GM19397 (cell line): ENCODE results near the gene HTR6.
A peak's percentile ranks its signal among the peaks of the same experiment; 100 is the strongest.

ENCODE experiments used
- ATAC-seq: cut with Tn5 transposase; IDR thresholded peaks from one replicate; pipeline ENCODE4 v1.9.1; 2021; ENCODE audit warnings: mild to moderate bottlenecking, moderate library complexity; ENCODE audit not compliant: unreplicated experiment

The HTR6 gene

GRCh38 chr1:19687414-19687813 is 22.7 kb downstream of the HTR6 start:
- ATAC-seq, result no peak

DNA sequence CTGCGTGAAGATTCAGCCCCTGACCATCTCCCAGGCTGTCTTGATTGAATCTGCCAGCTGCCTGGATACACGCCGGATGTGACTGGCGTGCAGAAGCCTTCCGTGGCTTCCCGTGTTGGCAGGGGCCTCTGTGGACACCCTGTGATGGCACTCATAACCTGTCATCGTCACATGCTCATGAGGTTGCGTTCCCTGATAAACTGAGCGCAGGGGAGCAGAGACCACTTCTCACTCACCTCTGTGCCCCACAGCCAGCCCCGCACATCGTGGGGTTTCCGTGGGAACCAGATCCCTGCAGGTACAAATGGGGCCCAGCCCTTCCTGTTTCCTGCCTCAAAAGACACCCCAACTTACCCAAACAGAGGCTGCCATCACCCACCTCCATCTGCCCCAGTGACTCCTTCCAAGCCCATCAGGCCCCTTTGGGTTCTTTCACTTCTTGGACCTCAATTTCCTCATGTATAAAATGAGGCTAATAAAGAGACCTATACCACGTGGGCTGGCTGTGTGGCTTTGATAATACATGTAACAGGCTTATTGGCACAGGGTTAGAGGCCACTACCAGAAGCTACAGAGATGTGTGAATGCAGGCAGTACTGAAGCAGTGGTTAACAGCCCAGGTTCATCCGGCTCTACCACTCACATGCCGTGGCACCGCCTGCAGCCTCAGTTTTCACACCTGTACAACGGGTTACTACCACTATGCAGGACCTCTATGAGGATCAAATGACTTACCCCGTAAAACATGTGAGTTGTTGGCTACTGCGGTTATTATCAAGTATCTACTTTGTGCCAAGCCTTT is 23.6 kb downstream of the HTR6 start:
- ATAC-seq, result no peak

DNA sequence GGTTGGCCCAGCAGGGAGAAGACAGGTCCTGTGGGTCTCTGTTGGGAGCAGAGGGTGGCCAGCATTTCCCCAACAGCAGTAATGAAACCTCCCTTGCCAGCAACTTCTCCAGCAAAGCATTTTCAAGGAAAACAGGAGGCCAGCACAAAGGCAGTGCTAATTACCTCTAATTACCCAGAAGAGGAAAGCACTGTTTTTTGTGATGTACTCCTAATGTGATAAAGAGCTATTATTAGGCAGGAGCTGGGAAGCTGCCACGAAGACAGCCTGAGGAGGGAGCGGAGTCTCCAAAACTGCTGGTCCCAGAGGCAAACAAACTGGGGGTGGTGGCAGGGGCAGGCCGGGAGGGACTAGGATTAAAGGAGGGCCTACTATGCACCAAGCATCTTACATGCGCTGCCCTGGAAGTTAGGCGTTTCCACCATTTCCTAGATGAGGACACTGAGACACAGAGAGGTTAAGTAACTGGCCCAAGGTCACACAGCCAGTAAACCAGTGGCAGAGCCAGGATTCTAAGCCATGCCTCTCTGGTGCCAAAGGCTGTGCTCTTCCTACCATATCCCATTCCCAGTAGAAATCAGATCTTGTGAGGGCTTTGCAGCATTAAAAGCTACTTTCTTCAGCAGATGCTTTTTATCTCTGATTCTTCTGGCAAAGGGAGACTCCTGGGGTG is 24.5 kb downstream of the HTR6 start:
- no peak for ATAC-seq

- ATAC-seq, result no peak
Observed at GRCh38 chr1:19689856-19690255, 25.2 kb downstream of the HTR6 start.

DNA sequence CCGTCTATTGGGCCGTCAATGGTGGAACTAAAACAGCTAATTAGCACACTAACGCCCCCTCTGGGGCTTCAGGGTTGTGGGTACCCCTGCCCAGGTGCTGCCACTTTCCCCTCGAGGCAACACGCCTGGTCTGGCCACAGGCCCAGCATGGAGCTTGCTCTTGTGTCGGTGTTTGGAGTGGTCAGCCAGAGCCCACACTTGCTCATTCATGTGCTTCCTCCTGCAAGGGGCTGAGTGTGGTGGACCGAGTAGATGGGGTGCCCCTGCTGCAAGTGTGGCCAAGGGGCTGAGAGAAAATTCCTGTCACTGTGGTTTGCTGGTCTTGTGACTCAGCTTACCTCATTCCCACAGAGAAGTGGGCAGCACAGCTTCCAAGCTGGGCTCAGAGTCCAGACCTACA is 25.7 kb downstream of the HTR6 start:
- ATAC-seq, result no peak

DNA sequence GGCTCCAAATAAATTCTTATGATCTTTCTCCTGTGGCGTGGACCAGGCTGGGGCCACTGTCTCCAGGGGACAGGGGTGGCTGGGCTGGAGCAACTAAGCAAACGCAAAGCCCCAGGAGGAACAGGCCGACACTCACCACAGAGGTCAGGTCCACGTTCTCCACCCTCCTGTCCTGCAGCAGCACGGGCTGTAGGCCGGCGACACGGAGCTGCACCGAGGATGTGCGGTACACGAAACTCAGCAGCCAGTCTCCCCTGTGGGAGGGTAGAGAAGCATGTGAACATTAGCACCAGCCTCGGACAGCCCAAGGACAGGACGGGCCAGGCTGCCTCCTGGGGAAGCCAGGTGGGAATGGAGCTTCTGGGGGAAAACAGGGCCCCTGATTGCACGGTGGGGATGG is 29.6 kb downstream of the HTR6 start:
- no peak for ATAC-seq

GRCh38 chr1:19695772-19696171 is 31.1 kb downstream of the HTR6 start:
- no peak for ATAC-seq

- no peak for ATAC-seq
Observed at GRCh38 chr1:19696820-19697219, 32.1 kb downstream of the HTR6 start.

- ATAC-seq, result no peak
Observed at GRCh38 chr1:19698181-19698580, 33.5 kb downstream of the HTR6 start.

DNA sequence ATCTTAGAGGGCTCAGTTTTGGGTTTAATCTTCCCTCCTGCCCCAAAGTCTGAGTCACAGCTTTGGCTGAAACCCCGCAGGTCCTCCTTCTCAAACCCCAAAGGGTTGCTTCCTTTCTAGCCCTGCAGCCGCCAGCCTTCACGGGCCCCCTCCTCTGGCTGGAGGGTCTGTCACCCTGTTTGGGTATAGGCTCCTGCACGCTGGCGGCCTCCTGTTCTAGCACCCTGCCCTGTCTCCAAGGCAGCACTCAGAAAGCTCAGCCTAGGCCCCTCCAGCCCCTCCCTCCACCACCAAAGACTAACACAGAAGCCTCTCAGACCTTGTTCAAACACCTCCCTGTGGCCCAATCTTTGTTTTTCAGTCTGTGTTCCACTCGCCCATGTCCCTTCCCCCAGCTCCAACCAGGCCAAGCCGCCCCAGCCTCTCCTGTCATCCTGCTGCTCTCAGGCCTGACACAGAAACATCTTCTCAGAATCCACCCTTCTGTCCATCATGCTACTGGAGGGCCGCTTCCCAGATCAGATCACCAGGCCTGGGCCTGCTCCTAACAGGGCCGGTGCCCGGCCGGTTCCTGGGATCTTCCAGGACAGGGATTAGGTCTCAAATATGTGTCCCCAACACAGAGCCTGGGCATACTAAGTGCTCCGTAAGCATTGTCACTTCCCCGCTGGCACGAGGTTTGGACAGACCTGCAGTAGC is 35.6 kb downstream of the HTR6 start:
- ATAC-seq, result no peak

DNA sequence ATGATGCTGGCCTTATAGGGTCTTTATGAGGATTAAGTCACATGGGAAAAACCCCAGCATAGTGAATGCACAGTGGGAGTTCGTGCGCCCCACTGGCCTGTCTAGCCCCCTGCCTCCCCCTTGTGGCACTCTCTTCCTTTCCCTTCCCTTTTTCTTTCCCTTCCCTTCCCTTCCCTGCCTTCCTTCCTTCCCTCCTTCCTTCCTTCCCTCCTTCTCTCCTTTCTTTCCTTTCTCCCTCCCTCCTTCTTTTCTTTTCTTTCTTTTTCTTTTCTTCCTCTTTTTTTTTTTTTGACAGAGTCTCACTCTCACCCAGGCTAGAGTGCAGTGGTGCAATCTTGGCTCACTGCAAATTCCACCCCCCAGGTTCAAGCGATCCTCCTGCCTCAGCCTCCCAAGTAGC is 38.6 kb downstream of the HTR6 start:
- no peak for ATAC-seq

GRCh38 chr1:19704247-19705113 is 39.8 kb downstream of the HTR6 start:
- no peak for ATAC-seq

DNA sequence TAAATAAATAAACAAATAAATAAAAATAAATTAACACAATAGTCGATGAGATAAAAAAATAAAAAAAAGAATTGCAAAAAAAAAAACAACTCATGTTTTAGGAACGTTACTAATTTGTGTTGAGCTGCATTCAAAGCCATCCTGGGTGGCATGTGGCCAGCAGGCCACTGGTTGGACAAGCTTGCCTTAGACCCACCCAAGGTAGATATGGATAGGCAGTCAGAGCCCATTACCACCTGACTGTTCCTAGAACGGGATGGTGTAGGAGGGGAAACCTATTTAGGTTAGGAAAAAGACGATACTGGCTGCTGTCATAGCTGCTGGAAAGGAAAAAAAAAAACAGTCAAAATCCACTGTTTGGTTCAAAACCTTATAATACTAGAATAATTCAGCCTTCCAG is 40.8 kb downstream of the HTR6 start:
- ATAC-seq, result no peak

DNA sequence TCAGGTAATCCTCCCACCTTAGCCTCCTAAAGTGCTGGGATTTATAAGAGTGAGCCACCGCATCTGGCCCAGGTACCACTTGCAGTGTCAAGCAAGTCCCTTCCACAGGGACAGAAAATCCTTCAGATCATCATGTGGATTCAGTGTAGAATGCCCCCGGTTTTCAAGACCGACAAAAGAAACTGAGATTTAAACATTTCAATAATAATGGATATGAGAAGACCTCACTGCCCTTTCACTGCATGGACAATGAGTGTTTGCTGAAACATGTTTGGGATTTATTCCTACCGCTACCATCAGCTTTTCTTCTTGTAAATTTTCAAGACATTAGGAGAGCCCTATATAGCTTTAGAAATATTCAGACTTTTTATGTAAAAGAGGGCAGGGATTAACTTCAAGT is 41.5 kb downstream of the HTR6 start:
- no peak for ATAC-seq

GRCh38 chr1:19708567-19709110 is 44.0 kb downstream of the HTR6 start:
- no peak for ATAC-seq

GRCh38 chr1:19709260-19709793 is 44.7 kb downstream of the HTR6 start:
- no peak for ATAC-seq

GRCh38 chr1:19710825-19711611 is 46.3 kb downstream of the HTR6 start:
- peak; percentile 49 for ATAC-seq

DNA sequence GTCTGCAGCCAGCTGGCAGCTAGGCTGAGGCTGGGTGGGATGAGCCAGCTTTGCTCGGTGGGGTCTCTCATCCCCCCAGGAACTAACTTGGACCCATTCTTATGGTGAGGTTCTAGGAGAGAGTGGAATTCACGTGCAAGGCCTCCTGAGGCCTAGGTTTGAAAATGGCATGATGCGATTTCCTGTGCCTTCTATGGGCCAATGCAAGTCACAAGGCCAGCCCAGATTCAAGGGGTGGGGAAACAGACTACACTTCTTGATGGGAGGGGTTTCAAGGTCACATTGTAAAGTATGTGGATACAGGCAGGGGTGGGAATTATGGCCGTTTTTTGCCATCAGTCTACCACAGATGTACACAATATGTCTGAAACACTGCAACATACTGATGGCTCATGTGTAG is 48.3 kb downstream of the HTR6 start:
- no peak for ATAC-seq

DNA sequence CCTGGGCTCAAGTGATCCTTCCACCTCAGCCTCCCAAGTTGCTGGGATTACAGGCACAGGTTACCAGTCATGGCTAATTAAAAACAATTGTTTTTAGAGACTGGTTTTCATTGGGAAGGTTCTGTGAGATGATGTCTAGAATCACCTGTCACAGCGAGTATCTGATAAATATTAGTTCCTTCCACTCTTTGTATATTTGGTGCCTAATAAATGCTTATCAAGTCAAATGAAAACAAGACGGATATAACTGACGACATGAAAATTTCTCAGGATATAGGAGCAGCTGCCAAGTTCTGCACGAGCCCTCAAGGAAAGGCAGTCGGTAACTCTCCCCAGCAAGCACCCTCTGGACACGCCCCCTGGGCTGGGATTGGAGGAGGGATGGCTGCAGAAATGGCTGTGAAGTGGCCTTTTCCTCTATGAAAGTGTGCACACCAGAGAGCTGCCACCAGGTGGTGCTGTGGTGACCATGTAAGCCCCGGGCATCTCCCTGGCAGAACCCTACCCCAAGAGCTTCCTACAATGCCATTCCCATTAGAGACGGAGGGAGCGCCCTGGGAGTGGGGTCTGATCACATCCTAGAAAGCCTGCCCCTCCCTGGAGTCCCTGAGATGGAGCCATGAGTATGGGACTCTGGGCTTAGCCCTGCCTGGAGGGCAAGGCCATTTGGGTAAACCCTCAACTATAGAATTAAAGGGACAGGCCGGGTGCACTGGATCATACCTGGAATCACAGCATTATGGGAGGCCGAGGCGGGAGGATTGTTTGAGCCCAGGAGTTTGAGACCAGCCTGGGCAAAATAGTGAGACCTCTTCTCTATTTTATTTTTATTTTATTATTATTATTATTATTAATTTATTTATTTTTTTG is 50.9 kb downstream of the HTR6 start:
- ATAC-seq, result peak; percentile 44
